Activated B cell treated with CpG ODN at 0.5 μM for 24 hours (primary cell): Measurements from ENCODE around the gene MED12L. TPM values are rescaled to one million over a fixed set of nuclear protein-coding genes. Genes with fewer than 3 reads are reported as not detected.

Experiments
- ATAC-seq: fragments of 200-7000 bp; cut with Tn5 transposase; one replicate; pipeline ENCODE4 v1.10.0; 2021; ENCODE audit warnings: low read depth, mild to moderate bottlenecking, moderate library complexity
- CTCF ChIA-PET: fragments of 350-600 bp; sonication (Branson Sonifier 250); formaldehyde crosslinking; loops from one replicate; lab custom pipeline; 2021; ENCODE audit warnings: antibody characterized with exemption; lab: Charles Lee
- POLR2A ChIA-PET: fragments of 350-600 bp; sonication (Branson Sonifier 250); formaldehyde crosslinking; loops from one replicate; lab custom pipeline; 2021; ENCODE audit warnings: antibody characterized with exemption; lab: Charles Lee
- DNase-seq: peaks from one replicate; pipeline ENCODE4 v3.0.0; 2022
- H3K27ac Mint-ChIP-seq: one replicate; pipeline ENCODE4 v1.8.0; 2020; ENCODE audit warnings: mixed read lengths
- H3K27me3 Mint-ChIP-seq: one replicate; pipeline ENCODE4 v1.8.0; 2021; ENCODE audit warnings: mixed read lengths
- H3K36me3 Mint-ChIP-seq: one replicate; pipeline ENCODE4 v1.8.0; 2021; ENCODE audit warnings: low read depth, mixed read lengths
- H3K4me1 Mint-ChIP-seq: one replicate; pipeline ENCODE4 v1.8.0; 2021; ENCODE audit warnings: mixed read lengths
- H3K4me3 Mint-ChIP-seq: one replicate; pipeline ENCODE4 v1.8.0; 2020; ENCODE audit warnings: mild to moderate bottlenecking, mixed read lengths
- H3K9me3 Mint-ChIP-seq: one replicate; pipeline ENCODE4 v1.8.0; 2020; ENCODE audit warnings: mixed read lengths
- intact Hi-C: fragments of 100-400 bp; cut with micrococcal nuclease; formaldehyde crosslinking; loops from one replicate; pipeline ENCODE4 v1.15.1; 2024
- total RNA-seq: library from RNA; stranded (reverse); gene quantifications from 2 replicates; pipeline ENCODE4 v1.2.3, GENCODE V29; 2022
- TF ChIP-seq, protein P1 (sequence below): fragments of 200-600 bp; IDR thresholded peaks from one replicate; pipeline ENCODE4 v1.8.0; 2022; ENCODE audit warnings: antibody characterized with exemption, mild to moderate bottlenecking

MED12L gene
- total RNA-seq, 1 donor from 2014 or later, result 1.5 TPM

DNA sequence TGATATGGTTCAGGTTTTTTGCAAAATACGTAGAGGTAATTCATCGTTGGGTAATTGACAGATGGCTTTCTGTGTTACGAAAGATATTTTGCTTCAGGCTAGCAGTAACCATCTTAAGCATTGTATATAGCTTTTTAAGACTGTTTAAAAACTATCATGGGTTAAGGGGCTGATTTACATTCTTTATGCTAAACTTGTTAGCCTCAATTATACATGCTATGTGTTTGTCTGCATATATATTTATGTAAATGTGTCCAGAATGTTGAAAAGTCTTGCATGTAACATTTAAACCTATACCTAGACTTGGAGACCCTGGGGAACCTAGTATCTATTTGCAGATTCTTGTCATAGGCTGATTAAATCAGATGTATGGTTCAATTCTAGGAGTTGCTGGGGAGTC lies 204.0 kb downstream of the MED12L start:
- Mint-ChIP-seq H3K36me3 (no peaks in the 10 kb centered on the region), H3K27ac (no peak overlapping the region), H3K27me3 (no peaks in the 10 kb centered on the region), H3K4me1 (no peaks in the 10 kb centered on the region), H3K9me3 (no peaks in the 10 kb centered on the region), H3K4me3 (no peak overlapping the region)
- DNase-seq (no peak), ATAC-seq (no peak)
- ChIA-PET CTCF (interaction anchor here (0.8 to 1.9 kb wide), 3 partner anchors 11 to 133 kb away, joined by 3 to 5 read pairs (median 4); partner anchors contain the start of gene P2RY14), POLR2A (no interaction called here)
- TF ChIP-seq, protein P1, sequence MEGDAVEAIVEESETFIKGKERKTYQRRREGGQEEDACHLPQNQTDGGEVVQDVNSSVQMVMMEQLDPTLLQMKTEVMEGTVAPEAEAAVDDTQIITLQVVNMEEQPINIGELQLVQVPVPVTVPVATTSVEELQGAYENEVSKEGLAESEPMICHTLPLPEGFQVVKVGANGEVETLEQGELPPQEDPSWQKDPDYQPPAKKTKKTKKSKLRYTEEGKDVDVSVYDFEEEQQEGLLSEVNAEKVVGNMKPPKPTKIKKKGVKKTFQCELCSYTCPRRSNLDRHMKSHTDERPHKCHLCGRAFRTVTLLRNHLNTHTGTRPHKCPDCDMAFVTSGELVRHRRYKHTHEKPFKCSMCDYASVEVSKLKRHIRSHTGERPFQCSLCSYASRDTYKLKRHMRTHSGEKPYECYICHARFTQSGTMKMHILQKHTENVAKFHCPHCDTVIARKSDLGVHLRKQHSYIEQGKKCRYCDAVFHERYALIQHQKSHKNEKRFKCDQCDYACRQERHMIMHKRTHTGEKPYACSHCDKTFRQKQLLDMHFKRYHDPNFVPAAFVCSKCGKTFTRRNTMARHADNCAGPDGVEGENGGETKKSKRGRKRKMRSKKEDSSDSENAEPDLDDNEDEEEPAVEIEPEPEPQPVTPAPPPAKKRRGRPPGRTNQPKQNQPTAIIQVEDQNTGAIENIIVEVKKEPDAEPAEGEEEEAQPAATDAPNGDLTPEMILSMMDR, result no peak
- intact Hi-C loops, result no loop called here

DNA sequence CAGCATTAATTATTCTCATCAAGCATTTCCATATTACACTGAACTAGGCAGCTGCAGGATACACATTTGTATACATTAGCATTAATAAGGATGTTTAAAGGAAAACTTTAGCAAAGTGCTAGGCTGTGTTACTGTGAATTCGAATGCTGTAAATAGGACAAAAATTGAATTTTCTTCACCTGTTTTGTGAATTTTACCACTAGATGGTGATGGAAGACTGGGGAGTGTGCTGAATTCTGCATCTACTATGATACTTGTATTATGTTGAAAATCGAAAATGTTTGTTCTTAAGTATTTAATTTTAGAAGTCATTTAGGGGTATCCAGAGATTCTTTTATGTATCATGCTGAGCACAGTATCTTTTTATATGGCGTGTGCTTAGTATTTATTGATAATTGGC lies 205.2 kb downstream of the MED12L start:
- Mint-ChIP-seq H3K27me3 (no peaks in the 10 kb centered on the region), H3K27ac (no peak overlapping the region), H3K9me3 (no peaks in the 10 kb centered on the region), H3K4me1 (no peaks in the 10 kb centered on the region), H3K4me3 (no peak overlapping the region), H3K36me3 (no peaks in the 10 kb centered on the region)
- ATAC-seq (no peak), DNase-seq (no peak)
- TF ChIP-seq, protein P1, result no peak
- intact Hi-C loops, result loop anchor here (1.0 to 2.0 kb wide), 3 partner anchors 370 to 628 kb away; no protein-coding TSS in a partner anchor
- CTCF ChIA-PET, result interaction anchor here (1.0 to 1.3 kb wide), 2 partner anchors 544 to 546 kb away, joined by 4 read pairs; no protein-coding TSS in a partner anchor
- POLR2A ChIA-PET, result no interaction called here

DNA sequence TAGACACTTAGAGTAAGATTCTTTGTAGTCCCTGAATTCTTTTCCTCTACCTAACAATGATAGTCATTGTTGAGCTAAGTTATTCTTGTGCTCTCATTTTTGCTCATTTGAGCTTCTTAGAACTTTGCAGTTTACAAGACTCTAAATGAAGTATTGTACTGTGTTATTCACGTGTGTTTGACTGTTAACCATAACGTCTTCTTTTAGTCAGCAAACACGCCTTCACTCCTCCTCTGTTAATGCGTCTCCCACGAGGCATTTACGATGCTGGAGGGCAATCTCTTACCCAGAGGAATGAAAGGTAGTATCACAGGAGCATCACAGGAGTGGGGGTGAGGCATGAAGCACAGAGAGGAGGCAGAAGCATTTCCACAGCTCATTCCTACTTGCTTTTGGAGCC lies 207.7 kb downstream of the MED12L start:
- ChIA-PET POLR2A (no interaction called here), CTCF (interaction anchor here (1.2 to 2.2 kb wide), 4 partner anchors 15 to 546 kb away, joined by 3 to 8 read pairs (median 4); no protein-coding TSS in a partner anchor)
- TF ChIP-seq, protein P1, result no peak
- no peak for DNase-seq
- Mint-ChIP-seq H3K4me3 (no peak overlapping the region), H3K4me1 (no peaks in the 10 kb centered on the region), H3K27me3 (no peaks in the 10 kb centered on the region), H3K27ac (no peak overlapping the region), H3K9me3 (no peaks in the 10 kb centered on the region), H3K36me3 (no peaks in the 10 kb centered on the region)
- intact Hi-C loops, result no loop called here
- ATAC-seq, result no peak

DNA sequence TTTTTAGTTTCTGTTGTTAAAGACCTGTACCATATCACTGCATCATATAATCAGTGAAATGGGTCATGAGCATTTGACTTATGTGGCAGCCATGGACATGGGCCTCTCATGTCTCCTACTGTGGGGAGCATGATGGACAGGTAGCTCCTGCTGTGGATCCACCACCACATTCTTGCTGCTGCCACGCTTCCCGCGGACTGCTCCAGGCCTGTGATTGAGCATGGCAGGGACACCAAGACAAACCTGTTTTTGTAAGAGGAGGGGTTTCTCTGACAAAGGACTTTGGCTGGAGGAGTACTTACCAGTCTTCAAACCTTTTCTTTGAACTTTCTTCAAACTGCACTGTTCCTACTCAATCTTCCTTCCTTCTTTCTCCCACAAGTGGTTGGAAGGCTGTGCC lies 210.8 kb downstream of the MED12L start:
- Mint-ChIP-seq H3K4me1 (no peaks in the 10 kb centered on the region), H3K27me3 (peaks cover 2% of the 10 kb centered on the region), H3K9me3 (no peaks in the 10 kb centered on the region), H3K36me3 (no peaks in the 10 kb centered on the region), H3K27ac (no peak overlapping the region), H3K4me3 (no peak overlapping the region)
- ChIA-PET CTCF (no interaction called here), POLR2A (no interaction called here)
- no peak for ATAC-seq
- TF ChIP-seq, protein P1, result no peak
- intact Hi-C loops, result no loop called here
- DNase-seq, result no peak

DNA sequence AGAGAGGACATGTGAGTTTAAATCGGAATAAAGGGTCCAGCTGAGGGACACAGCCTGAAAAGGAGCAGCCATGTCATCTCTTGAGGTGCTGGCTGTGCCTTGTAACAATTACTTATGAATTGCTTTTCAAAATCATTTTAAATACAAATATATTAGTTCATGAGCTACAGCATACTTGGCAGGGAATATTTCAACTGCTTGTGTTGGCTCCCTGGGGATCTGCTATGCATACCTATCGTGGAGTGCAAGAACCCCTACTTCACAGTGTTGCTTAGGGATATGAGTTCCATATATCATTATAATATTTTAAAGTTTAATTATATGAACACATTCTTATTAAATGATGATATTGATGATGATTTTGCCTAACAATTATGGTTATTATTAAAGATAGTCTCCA lies 212.0 kb downstream of the MED12L start:
- TF ChIP-seq, protein P1, result no peak
- no peaks in the 10 kb centered on the region for H3K36me3 Mint-ChIP-seq
- H3K27me3 Mint-ChIP-seq, result peaks cover 3% of the 10 kb centered on the region
- no peaks in the 10 kb centered on the region for H3K4me1 Mint-ChIP-seq
- DNase-seq (no peak), ATAC-seq (no peak)
- intact Hi-C loops, result no loop called here
- no peak overlapping the region for H3K27ac Mint-ChIP-seq
- ChIA-PET POLR2A (no interaction called here), CTCF (no interaction called here)
- H3K9me3 Mint-ChIP-seq, result no peaks in the 10 kb centered on the region
- H3K4me3 Mint-ChIP-seq, result no peak overlapping the region
